GM12874 (cell line): ENCODE data around the gene NACC1.
A peak's percentile ranks its signal among the peaks of the same experiment; 100 is the strongest.

Experiments used
- CTCF ChIP-seq: IDR thresholded peaks from 2 replicates; pipeline ENCODE4 v1.5.1; 2011; ENCODE audit warnings: low read depth, mild to moderate bottlenecking, control low read depth, low read length, moderate library complexity; ENCODE audit not compliant: insufficient read depth

The NACC1 gene

DNA sequence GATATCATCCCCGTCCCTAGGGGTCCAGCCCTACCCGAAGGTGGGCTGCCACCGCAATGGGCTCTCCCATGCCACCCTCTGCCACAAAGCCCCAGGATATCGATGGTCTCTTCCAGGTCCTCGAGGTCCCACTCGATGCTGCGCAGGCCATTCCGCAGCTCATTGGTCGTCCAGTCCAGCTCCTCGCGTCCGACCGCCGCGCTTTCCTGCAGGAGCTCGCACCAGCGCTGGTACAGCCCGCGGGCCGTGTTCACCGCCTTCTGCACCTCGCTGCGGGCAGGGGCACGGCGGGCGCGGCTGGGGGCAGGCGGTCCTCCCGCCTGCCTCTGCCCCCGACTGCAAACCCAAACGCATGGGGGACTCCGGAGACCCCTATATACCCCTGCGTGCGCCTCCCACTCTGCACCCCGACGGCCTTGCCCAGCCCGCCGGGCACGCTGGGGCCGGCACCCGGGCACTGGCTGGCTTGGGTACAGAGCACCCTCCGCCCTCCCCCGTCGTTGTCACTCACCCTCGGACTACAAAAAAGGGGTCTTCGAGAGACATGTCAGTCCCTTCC lies 31.6 kb downstream of the NACC1 start:
- no peak for TF ChIP-seq CTCF

DNA sequence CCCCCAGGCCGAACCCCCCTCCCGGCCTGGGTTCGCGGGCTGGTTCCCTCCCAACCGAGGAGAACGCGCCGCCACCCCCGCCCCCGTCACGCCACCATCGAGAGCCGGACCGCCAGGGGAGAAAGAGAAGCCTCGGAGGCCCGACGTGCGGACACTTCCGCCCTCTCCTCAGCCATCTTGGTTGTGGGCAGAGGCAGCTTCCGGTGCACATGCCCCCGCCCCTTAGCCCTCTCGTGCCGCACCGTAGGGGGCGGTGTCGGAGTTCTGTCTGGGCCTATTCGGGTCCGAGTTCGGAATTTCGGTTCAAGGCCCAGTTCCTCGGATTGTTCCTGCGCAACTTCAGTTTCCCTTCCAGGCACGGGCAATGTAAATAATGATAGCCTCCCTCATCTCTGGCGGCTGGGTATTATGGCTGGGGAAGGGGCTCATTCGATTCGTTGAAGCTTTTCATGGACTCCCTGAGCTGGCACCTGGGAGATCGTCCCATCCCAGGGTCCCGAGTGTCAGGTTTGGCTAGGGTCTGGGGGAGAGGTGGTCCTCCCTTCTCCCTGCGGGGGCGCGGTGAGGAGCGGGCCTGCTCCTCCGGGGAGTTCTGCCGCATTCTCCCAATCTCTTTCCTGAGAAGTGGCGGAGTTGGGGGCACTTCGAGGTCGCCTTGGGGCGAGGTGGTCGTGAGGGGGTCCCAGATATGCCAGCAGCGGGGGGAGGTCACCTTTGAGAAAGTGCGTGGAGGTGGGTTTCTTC lies 32.3 kb downstream of the NACC1 start, which contains the start of the genes IER2 and STX10:
Gene IER2 (plus strand): TSS at position 225 of the 744 bp plus-strand sequence. CDS start 2,776 bp downstream, outside the sequence.
Gene STX10 (minus strand): TSS at position 189 of the 744 bp plus-strand sequence. CDS start 202 bp downstream, outside the sequence.
- peak; percentile 53 for TF ChIP-seq CTCF

GRCh38 chr19:13150931-13151604 lies 33.0 kb downstream of the NACC1 start:
- no peak for TF ChIP-seq CTCF

DNA sequence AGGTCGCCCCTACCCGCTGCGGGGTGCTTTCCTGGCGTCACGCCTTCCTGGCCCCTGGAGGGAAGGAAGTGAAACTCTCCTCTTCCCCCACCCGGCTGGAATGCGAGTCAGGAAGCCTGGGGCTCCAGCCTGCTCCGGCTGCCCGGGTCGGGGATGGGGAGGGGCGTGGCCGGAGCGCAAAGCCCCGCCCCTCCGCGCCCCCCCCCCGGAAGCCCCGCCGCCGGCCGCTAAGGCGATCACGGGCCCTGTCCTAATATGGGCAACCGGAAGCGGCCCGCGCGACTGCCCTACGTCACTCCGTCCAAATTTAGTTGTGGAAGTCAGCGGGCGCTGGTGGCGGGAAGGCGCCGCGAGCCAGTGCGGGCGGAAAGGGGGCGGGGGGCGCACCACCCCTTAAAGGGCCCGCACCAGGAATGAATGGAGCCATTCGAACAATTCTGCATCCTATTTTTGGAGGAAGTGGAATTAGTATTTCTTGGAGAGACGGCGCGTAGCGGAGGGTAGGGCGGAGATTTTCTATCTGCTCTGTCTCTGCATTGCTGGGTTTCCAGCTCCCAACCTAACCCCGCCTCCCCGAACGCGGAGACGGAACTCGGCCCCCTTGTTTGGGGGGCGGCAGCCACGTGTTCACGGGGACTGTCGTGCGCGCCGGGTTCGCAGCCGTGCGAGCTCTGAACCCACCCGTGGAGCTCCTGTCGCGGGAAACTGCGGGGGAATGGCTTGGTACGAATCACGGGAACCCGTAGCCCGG lies 33.7 kb downstream of the NACC1 start:
- TF ChIP-seq CTCF: no peak

DNA sequence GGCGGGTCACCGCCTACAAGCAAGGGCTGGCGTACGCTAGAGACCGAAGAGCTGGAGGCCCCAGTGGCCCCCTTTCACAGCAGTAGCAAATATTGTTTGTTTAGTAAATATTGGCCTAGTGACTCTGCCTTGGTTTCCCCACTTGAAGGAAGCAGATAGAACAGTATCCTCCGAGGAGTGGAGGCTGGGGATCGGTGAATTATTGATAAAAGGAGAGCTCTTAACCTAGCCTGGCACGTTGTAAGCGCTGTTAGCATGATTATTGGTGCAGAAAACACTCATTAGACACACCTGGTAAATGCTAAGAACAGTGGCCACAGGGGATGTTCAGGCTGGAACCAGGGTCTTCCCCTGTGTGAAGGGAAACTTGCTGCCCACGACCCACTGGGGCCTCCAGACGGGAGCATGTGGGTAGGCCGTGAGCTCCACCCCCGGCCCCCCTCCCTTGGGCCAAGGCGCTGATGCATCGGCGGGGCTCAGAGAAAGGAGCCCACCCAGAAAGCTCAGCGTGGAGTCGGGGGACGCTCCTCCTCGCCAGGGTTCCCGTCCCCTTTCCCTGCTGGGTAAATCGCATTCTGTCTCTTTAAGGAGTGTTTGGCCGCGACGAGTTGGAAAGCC lies 34.4 kb downstream of the NACC1 start:
- TF ChIP-seq CTCF: no peak

GRCh38 chr19:13152974-13153568 lies 35.0 kb downstream of the NACC1 start:
- TF ChIP-seq CTCF: no peak
